SK-N-SH (cell line): ENCODE results near the gene INTS3. TPM values are rescaled to one million over a fixed set of nuclear protein-coding genes. Genes with fewer than 3 reads are reported as not detected.

Experiments
- CTCF ChIA-PET: fragments of 300-600, 350-600 bp; formaldehyde crosslinking; extraction: SDS; loops from one replicate; lab custom pipeline; 2021; lab: Yijun Ruan, JAX
- POLR2A ChIA-PET: fragments of 350-600 bp; sonication (Branson Sonifier 250); formaldehyde crosslinking; extraction: SDS; loops from one replicate; lab custom pipeline; 2020; ENCODE audit warnings: antibody characterized with exemption, inconsistent platforms; lab: Yijun Ruan, JAX
- DNase-seq: peaks from one replicate; pipeline ENCODE4 v3.0.0; 2012
- H2AFZ ChIP-seq: fragments of 200-600 bp; sonication (generic); 2 replicates; pipeline ENCODE4 v1.8.1; 2016; ENCODE audit warnings: antibody characterized with exemption, mild to moderate bottlenecking, low read depth
- H3F3A ChIP-seq: fragments of 200-600 bp; sonication (generic); replicated peaks from 2 replicates; pipeline ENCODE3; 2016; ENCODE audit warnings: antibody characterized with exemption, mild to moderate bottlenecking; ENCODE audit not compliant: insufficient read depth
- H3K27ac ChIP-seq, 2 experiments: fragments of 200-500 bp in 1 of 2; fragments of 200-600 bp in 1 of 2; sonication (Bioruptor generic) in 1 of 2; sonication (generic), shearing (Covaris generic) in 1 of 2; 2 replicates each; pipeline versions ENCODE4 v1.5.1 to v1.6.1; 2014 to 2016; ENCODE audit warnings: low read depth in 2 of 2, inconsistent platforms in 1 of 2, low read length in 1 of 2, mild to moderate bottlenecking in 1 of 2, mixed read lengths in 1 of 2
- H3K27me3 ChIP-seq: fragments of 200-600 bp; sonication (generic), shearing (Covaris generic); 2 replicates; pipeline ENCODE4 v1.6.1; 2016; ENCODE audit warnings: mixed run types; ENCODE audit not compliant: insufficient read depth
- H3K36me3 ChIP-seq, 2 experiments: fragments of 200-500 bp in 1 of 2; fragments of 200-600 bp in 1 of 2; sonication (Bioruptor generic) in 1 of 2; sonication (generic) in 1 of 2; replicated peaks in 1 of 2; 2 replicates each; pipeline versions ENCODE3 to v1.5.1; 2014 to 2016; ENCODE audit warnings: low read length in 1 of 2, mild to moderate bottlenecking in 1 of 2; ENCODE audit not compliant: insufficient read depth in 2 of 2, control insufficient read depth in 1 of 2
- H3K4me1 ChIP-seq, 2 experiments: fragments of 200-500 bp in 1 of 2; fragments of 200-600 bp in 1 of 2; sonication (Bioruptor generic) in 1 of 2; sonication (generic), shearing (Covaris generic) in 1 of 2; 2 replicates each; pipeline versions ENCODE4 v1.5.1 to v1.6.1; 2014 to 2016; ENCODE audit warnings: low read depth in 1 of 2, low read length in 1 of 2, mixed run types in 1 of 2; ENCODE audit not compliant: insufficient read depth in 2 of 2, control insufficient read depth in 1 of 2
- H3K4me2 ChIP-seq: fragments of 200-600 bp; sonication (generic), shearing (Covaris generic); 2 replicates; pipeline ENCODE4 v1.6.1; 2017; ENCODE audit warnings: mixed run types
- H3K4me3 ChIP-seq, 2 experiments: fragments of 200-500 bp in 1 of 2; fragments of 200-600 bp in 1 of 2; sonication (Bioruptor generic) in 1 of 2; sonication (generic), shearing (Covaris generic) in 1 of 2; 2 replicates each; pipeline versions ENCODE4 v1.5.1 to v1.8.1; 2014 to 2016; ENCODE audit warnings: low read depth in 2 of 2, inconsistent platforms in 1 of 2, low read length in 1 of 2, mild to moderate bottlenecking in 1 of 2, mixed read lengths in 1 of 2, moderate library complexity in 1 of 2
- H3K79me2 ChIP-seq: fragments of 200-600 bp; sonication (generic); 2 replicates; pipeline ENCODE4 v1.8.1; 2017; ENCODE audit warnings: mild to moderate bottlenecking; ENCODE audit not compliant: insufficient read depth
- H3K9ac ChIP-seq: fragments of 200-600 bp; sonication (generic); 2 replicates; pipeline ENCODE4 v1.6.1; 2017; ENCODE audit warnings: mixed run types
- H3K9me2 ChIP-seq: fragments of 200-600 bp; sonication (generic); 2 replicates; pipeline ENCODE4 v1.6.1; 2017; ENCODE audit warnings: mixed run types
- H3K9me3 ChIP-seq: fragments of 200-600 bp; sonication (generic); 2 replicates; pipeline ENCODE4 v1.6.1; 2017; ENCODE audit warnings: mixed run types, mild to moderate bottlenecking, moderate library complexity
- H4K20me1 ChIP-seq: fragments of 200-600 bp; sonication (generic); 2 replicates; pipeline ENCODE4 v1.6.1; 2017; ENCODE audit warnings: mild to moderate bottlenecking, mixed run types; ENCODE audit not compliant: insufficient read depth
- CHD2 ChIP-seq: fragments of 150-350 bp; IDR thresholded peaks from 2 replicates; pipeline ENCODE4 v1.6.1; 2018; ENCODE audit warnings: low read length; ENCODE audit not compliant: partially characterized antibody
- EZH2phosphoT487 ChIP-seq: fragments of 200-600 bp; sonication (generic); IDR thresholded peaks from 2 replicates; pipeline ENCODE4 v1.6.1; 2017; ENCODE audit warnings: low read depth, mixed run types, mild to moderate bottlenecking, antibody characterized with exemption, moderate library complexity, borderline replicate concordance
- FOSL2 ChIP-seq: IDR thresholded peaks from 2 replicates; pipeline ENCODE4 v1.4.0; 2012; ENCODE audit warnings: low read depth, mild to moderate bottlenecking, moderate library complexity, borderline replicate concordance
- FOXJ3 ChIP-seq: sonication (generic); formaldehyde crosslinking; IDR thresholded peaks from 2 replicates; pipeline ENCODE4 v1.5.1; 2020; ENCODE audit warnings: mild to moderate bottlenecking, missing genetic modification reagents
- GABPA ChIP-seq: IDR thresholded peaks from 2 replicates; pipeline ENCODE4 v1.4.0; 2012; ENCODE audit warnings: low read depth, mild to moderate bottlenecking
- GATA2 ChIP-seq: sonication (generic); formaldehyde crosslinking; IDR thresholded peaks from 2 replicates; pipeline ENCODE4 v1.5.0; 2020; ENCODE audit warnings: mild to moderate bottlenecking, missing genetic modification reagents
- JUND ChIP-seq: IDR thresholded peaks from 2 replicates; pipeline ENCODE4 v1.4.0; 2012
- MAX ChIP-seq: IDR thresholded peaks from 2 replicates; pipeline ENCODE4 v1.4.0; 2012; ENCODE audit warnings: low read depth
- MEF2A ChIP-seq: IDR thresholded peaks from 2 replicates; pipeline ENCODE4 v1.4.0; 2012; ENCODE audit warnings: low read depth, borderline replicate concordance
- NFIC ChIP-seq: IDR thresholded peaks from 2 replicates; pipeline ENCODE4 v1.4.0; 2012; ENCODE audit warnings: borderline replicate concordance
- PBX3 ChIP-seq: IDR thresholded peaks from 2 replicates; pipeline ENCODE4; 2012
- RAD21 ChIP-seq: IDR thresholded peaks from 2 replicates; pipeline ENCODE4 v1.6.1; 2012; ENCODE audit warnings: mild to moderate bottlenecking, low read length
- RXRA ChIP-seq: IDR thresholded peaks from 2 replicates; pipeline ENCODE4 v1.4.0; 2012; ENCODE audit warnings: low read depth, mild to moderate bottlenecking, borderline replicate concordance
- SIN3A ChIP-seq: IDR thresholded peaks from 2 replicates; pipeline ENCODE4 v1.6.1; 2012; ENCODE audit warnings: low read depth, mild to moderate bottlenecking, low read length, moderate library complexity, borderline replicate concordance
- SMC3 ChIP-seq: IDR thresholded peaks from 2 replicates; pipeline ENCODE4 v1.6.1; 2012; ENCODE audit warnings: low read depth, low read length, improper control_type of control experiment
- TAF1 ChIP-seq: IDR thresholded peaks from 2 replicates; pipeline ENCODE4 v1.6.1; 2012; ENCODE audit warnings: low read depth, mild to moderate bottlenecking, low read length, moderate library complexity, borderline replicate concordance
- TCF12 ChIP-seq: IDR thresholded peaks from 2 replicates; pipeline ENCODE4 v1.4.0; 2012
- TEAD4 ChIP-seq: IDR thresholded peaks from 2 replicates; pipeline ENCODE4 v1.4.0; 2012; ENCODE audit warnings: mild to moderate bottlenecking, borderline replicate concordance; ENCODE audit not compliant: insufficient read depth
- YY1 ChIP-seq: IDR thresholded peaks from 2 replicates; pipeline ENCODE4 v1.4.0; 2012; ENCODE audit warnings: low read depth, mild to moderate bottlenecking
- WGBS: methylation state at CpG from one replicate; pipeline ENCODE4 v1.1.6; 2017; ENCODE audit warnings: low lambda C conversion rate; 5-methylcytosine and 5-hydroxymethylcytosine counted together
- polyA plus RNA-seq, 3 experiments: library from polyadenylated mRNA; depleted of rRNA; stranded (reverse); fragments of >200 nt; gene quantifications; 2 replicates each; pipeline ENCODE4 v1.2.3, GENCODE V29; 2012
- TF ChIP-seq, protein P1 (sequence below): IDR thresholded peaks from 2 replicates; pipeline ENCODE4 v1.4.0; 2012; ENCODE audit warnings: low read depth, borderline replicate concordance

INTS3 gene
- polyA plus RNA-seq, 1 of the 3 experiments (the other 2 are of a cell fraction), result 64.3 TPM

GRCh38 chr1:153688276-153688675 is 39.6 kb upstream of the INTS3 start:
- TF ChIP-seq RXRA (no peak), EZH2phosphoT487 (no peak), JUND (no peak), PBX3 (no peak), MEF2A (no peak), YY1 (no peak), MAX (no peak), SIN3A (no peak), GATA2 (CRISPR knock-in tag) (no peak), TEAD4 (no peak), TCF12 (no peak), RAD21 (no peak), GABPA (no peak), TAF1 (no peak), NFIC (no peak), SMC3 (no peak), FOSL2 (no peak), CHD2 (no peak), FOXJ3 (CRISPR knock-in tag) (no peak)
- TF ChIP-seq, protein P1, sequence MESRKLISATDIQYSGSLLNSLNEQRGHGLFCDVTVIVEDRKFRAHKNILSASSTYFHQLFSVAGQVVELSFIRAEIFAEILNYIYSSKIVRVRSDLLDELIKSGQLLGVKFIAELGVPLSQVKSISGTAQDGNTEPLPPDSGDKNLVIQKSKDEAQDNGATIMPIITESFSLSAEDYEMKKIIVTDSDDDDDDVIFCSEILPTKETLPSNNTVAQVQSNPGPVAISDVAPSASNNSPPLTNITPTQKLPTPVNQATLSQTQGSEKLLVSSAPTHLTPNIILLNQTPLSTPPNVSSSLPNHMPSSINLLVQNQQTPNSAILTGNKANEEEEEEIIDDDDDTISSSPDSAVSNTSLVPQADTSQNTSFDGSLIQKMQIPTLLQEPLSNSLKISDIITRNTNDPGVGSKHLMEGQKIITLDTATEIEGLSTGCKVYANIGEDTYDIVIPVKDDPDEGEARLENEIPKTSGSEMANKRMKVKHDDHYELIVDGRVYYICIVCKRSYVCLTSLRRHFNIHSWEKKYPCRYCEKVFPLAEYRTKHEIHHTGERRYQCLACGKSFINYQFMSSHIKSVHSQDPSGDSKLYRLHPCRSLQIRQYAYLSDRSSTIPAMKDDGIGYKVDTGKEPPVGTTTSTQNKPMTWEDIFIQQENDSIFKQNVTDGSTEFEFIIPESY, result no peak
- H3F3A ChIP-seq, result no peaks in the 10 kb centered on the region
- H3K36me3 ChIP-seq, result no peaks in the 10 kb centered on the region
- H3K4me3 ChIP-seq, result no peak overlapping the region
- H3K9me2 ChIP-seq, result no peaks in the 10 kb centered on the region
- no peaks in the 10 kb centered on the region; a peak in 1 of 4 replicates for H3K4me1 ChIP-seq
- no peaks in the 10 kb centered on the region; the same call in 1 of the 2 replicates for H3K27me3 ChIP-seq
- H3K4me2 ChIP-seq, result no peak overlapping the region
- H2AFZ ChIP-seq, result no peak overlapping the region
- no peak overlapping the region for H3K27ac ChIP-seq
- no peak overlapping the region for H3K9ac ChIP-seq
- H3K9me3 ChIP-seq, result no peaks in the 10 kb centered on the region
- POLR2A ChIA-PET, result no interaction called here
- H3K79me2 ChIP-seq, result no peaks in the 10 kb centered on the region
- DNase-seq, result no peak
- H4K20me1 ChIP-seq, result no peaks in the 10 kb centered on the region
- CTCF ChIA-PET, result interaction anchor here (1.3 to 1.8 kb wide), 3 partner anchors 9 to 16 kb away, joined by 5 to 14 read pairs (median 5); partner anchors contain the start of gene NPR1
- WGBS, result 80% methylated on average over 7 of the region's 7 CpGs
